Heart right ventricle (tissue), 16 donors: Measurements from ENCODE around the gene RIC8A. TPM values are rescaled to one million over a fixed set of nuclear protein-coding genes. Genes with fewer than 3 reads are reported as not detected.
"Not testable (repeated sequence)": the region's sequence is repeated elsewhere in the genome, so short reads cannot be mapped to it uniquely, and the experiment has no call there.

Experiments
- ATAC-seq, 8 donors: fragments of 200-7000 bp; cut with Tn5 transposase; one replicate each; pipeline ENCODE4 v1.9.1; 2020; ENCODE audit warnings: mild to moderate bottlenecking in 8 of 8, moderate library complexity in 8 of 8, moderate number of reproducible peaks in 1 of 8
- DNase-seq, 2 donors: peaks; one replicate each; pipeline ENCODE4 v3.0.0-alpha.2; 2020
- H3K27ac ChIP-seq, 10 donors: fragments of 200-600 bp; sonication (generic) in 2 of 10; one replicate each; pipeline versions ENCODE4 v1.5.0 to v1.8.0; 2020 to 2022; ENCODE audit warnings: mild to moderate bottlenecking in 3 of 10
- H3K27me3 ChIP-seq, 7 donors: fragments of 200-600 bp; one replicate each; pipeline ENCODE4 v1.8.0; 2021 to 2022; ENCODE audit warnings: mild to moderate bottlenecking in 2 of 7
- H3K36me3 ChIP-seq, 9 donors: fragments of 200-600 bp; sonication (generic) in 1 of 9; one replicate each; pipeline versions ENCODE4 v1.5.0 to v1.8.0; 2020 to 2022; ENCODE audit warnings: mild to moderate bottlenecking in 2 of 9
- H3K4me1 ChIP-seq, 9 donors: fragments of 200-600 bp; sonication (generic) in 1 of 9; one replicate each; pipeline versions ENCODE4 v1.5.0 to v1.8.0; 2020 to 2022; ENCODE audit warnings: mild to moderate bottlenecking in 4 of 9
- H3K4me3 ChIP-seq, 10 donors: fragments of 200-600 bp; sonication (generic) in 2 of 10; one replicate each; pipeline versions ENCODE4 v1.5.0 to v1.8.0; 2020 to 2022; ENCODE audit warnings: mild to moderate bottlenecking in 7 of 10, moderate library complexity in 2 of 10
- H3K9me3 ChIP-seq, 11 donors: fragments of 200-600 bp in 10 of 11; sonication (generic) in 2 of 11; one replicate each; pipeline versions ENCODE4 v1.5.0 to v1.8.0; 2013 to 2022; ENCODE audit warnings: mild to moderate bottlenecking in 2 of 11, control low read depth in 1 of 11, moderate library complexity in 1 of 11
- CTCF ChIP-seq, 9 donors: fragments of 200-600 bp; sonication (generic) in 2 of 9; IDR thresholded peaks; one replicate each; pipeline versions ENCODE4 v1.5.0 to v1.8.0; 2021 to 2022; ENCODE audit warnings: antibody characterized with exemption in 9 of 9, mild to moderate bottlenecking in 5 of 9, moderate library complexity in 1 of 9
- WGBS, 2 donors: extraction: QIAGEN DNeasy Blood & Tissue Kit; methylation state at CpG; one replicate each; pipeline ENCODE4 v1.1.7; 2013; ENCODE audit warnings: inconsistent platforms in 1 of 2; 5-methylcytosine and 5-hydroxymethylcytosine counted together
- intact Hi-C, 10 donors: fragments of 100-400 bp; cut with DNase I; formaldehyde crosslinking; loops; one replicate each; pipeline versions ENCODE4 v1.11.1 to v1.14.2; 2022
- polyA plus RNA-seq, 2 donors: library from polyadenylated mRNA; stranded (reverse); fragments of 200-250 nt; gene quantifications; one replicate each; pipeline ENCODE4 v1.2.3, GENCODE V29; 2013
- total RNA-seq, 10 donors: library from RNA; stranded (reverse); fragmentation: NEBNext Ultra II Directional in 3 of 10; extraction: Animal tissue kit (Norgen Biotek cat#: 25700) in 3 of 10; gene quantifications; one replicate each; pipeline versions ENCODE4 v1.2.1 to v1.2.4, GENCODE V29; 2021 to 2023
- donor health status: Arrhythmogenic right ventricular cardiomyopathy.
- donor health status: ischemic (EF 13 %, LVEDD 7.1; RV severe dilation, severe dysfunction).
- donor health status: healthy with polysubstance abuse.
- donor health status: DM: no; HTN: yes; CAD: no.
- donor health status: DM: no; HTN: no; CAD: no.
- donor health status: ischemic (EF 25% LVEDD 6.9; RV normal size, moderate dysfunction).
- donor health status: ischemic (EF 25% LVEDD 5.7; RV mildly dilated, moderate dysfunction).
- donor health status: healthy.
- donor health status: DM: yes; HTN: yes; CAD: no.
- donor health status: Ischemic cardiomyopathy.
- donor health status: ischemic (EF 35%, LVEDD 5.7; RV mildly dilated, moderate dysfunction).
- donor health status: nonischemic (EF 11% LVEDD 7.7; RV severe dilation, severe dysfunction).
- donor health status: DM: yes; HTN: yes; CAD: no.
- donor health status: PGD.
- donor health status: ischemic (EF 29% LVEDD 5.4; RV normal size, mild dysfunction).
- donor health status: nonischemic (EF 23%, LVEDD 6.1; RV moderate dilation, normal function).

The RIC8A gene
- total and polyA plus RNA-seq, 12 donors = 38.4 to 82.1 (median 59.5) TPM

GRCh38 chr11:236774-237767, 29.6 kb downstream of the RIC8A start, which contains the start of gene PSMD13:
PSMD13 (plus strand) TSS chr11:236976; CDS start chr11:237050, 74 bp downstream.
- Histone ChIP-seq H3K27me3 (no peaks in the 10 kb centered on the region), H3K36me3 (peaks cover 0 to 49% (median 5%) of the 10 kb centered on the region in 9 donors), H3K27ac (peak within 1 kb of the TSS; percentile 86 to 98 (median 94)), H3K9me3 (no peaks in the 10 kb centered on the region), H3K4me1 (peaks cover 0 to 46% (median 32%) of the 10 kb centered on the region in 9 donors), H3K4me3 (peak within 1 kb of the TSS; percentile 76 to 98 (median 90))
- WGBS, 2 donors = 1 to 2% methylated on average over 62 of the region's 62 CpGs
- no peak for TF ChIP-seq CTCF (IDR thresholded peaks at IDR 0.05)
- DNase-seq = peak; percentile 87
- ATAC-seq = peak; percentile 92 to 98 (median 95)
- intact Hi-C loops = loop anchor here in 4 of 10 donors (1.0 to 5.0 kb wide), 4 partner anchors 28 to 270 kb away; partner anchors contain the start of gene RNH1 (in 1 of the 4)

- not testable (repeated sequence) for H3K27ac ChIP-seq, H3K9me3 ChIP-seq, H3K27me3 ChIP-seq, DNase-seq, ATAC-seq
- peaks cover 0 to 52% (median 32%) of the 10 kb centered on the region in 9 donors for H3K4me1 ChIP-seq
- peak overlapping the region in 3 of 10 donors; percentile 76 to 97 (median 79) for H3K4me3 ChIP-seq
- WGBS, 2 donors = 78 to 81% methylated on average over 7 of the region's 7 CpGs
- intact Hi-C loops = loop anchor here in 1 of 10 donors (5.0 kb wide), 1 partner anchor 269 kb away; the partner anchor contains the start of gene RNH1
- H3K36me3 ChIP-seq = peaks cover 0 to 54% (median 13%) of the 10 kb centered on the region in 9 donors
Observed at GRCh38 chr11:238346-238745, 30.8 kb downstream of the RIC8A start.

GRCh38 chr11:240315-240714, 32.8 kb downstream of the RIC8A start:
- no peak overlapping the region for H3K4me3 ChIP-seq
- peaks cover 0 to 45% (median 30%) of the 10 kb centered on the region in 9 donors for H3K4me1 ChIP-seq
- WGBS, 2 donors = 75 to 92% methylated on average over 1 of the region's 1 CpG
- H3K36me3 ChIP-seq = peaks cover 0 to 74% (median 29%) of the 10 kb centered on the region in 9 donors
- peak overlapping the region in 1 of 10 donors; percentile 79 for H3K27ac ChIP-seq
- ATAC-seq = no peak
- H3K9me3 ChIP-seq = no peaks in the 10 kb centered on the region
- intact Hi-C loops = no loop called here
- H3K27me3 ChIP-seq = no peaks in the 10 kb centered on the region
- TF ChIP-seq CTCF (IDR thresholded peaks at IDR 0.05) = no peak
- DNase-seq = no peak

- H3K27ac ChIP-seq = peak overlapping the region; percentile 31 to 82 (median 69)
- DNase-seq (no peak), ATAC-seq (peak in 7 of 8 donors; percentile 32 to 84 (median 59))
- no peaks in the 10 kb centered on the region for H3K9me3 ChIP-seq
- no peak for TF ChIP-seq CTCF (IDR thresholded peaks at IDR 0.05)
- WGBS, 2 donors = 62 to 75% methylated on average over 5 of the region's 5 CpGs
- peaks cover 0 to 40% (median 25%) of the 10 kb centered on the region in 9 donors for H3K4me1 ChIP-seq
- H3K36me3 ChIP-seq = peaks cover 0 to 85% (median 39%) of the 10 kb centered on the region in 9 donors
- no peaks in the 10 kb centered on the region for H3K27me3 ChIP-seq
- intact Hi-C loops = no loop called here
- H3K4me3 ChIP-seq = no peak overlapping the region
Observed at GRCh38 chr11:241634-242033, 34.1 kb downstream of the RIC8A start.
